Neutrophil (primary cell): Measurements from ENCODE around the gene TRAF2.

Source experiments
- H3K27ac ChIP-seq: fragments of 200-600 bp; sonication (generic); 2 replicates; pipeline ENCODE4 v1.5.1; 2016; ENCODE audit warnings: mild to moderate bottlenecking, moderate library complexity
- H3K27me3 ChIP-seq: fragments of 200-600 bp; sonication (generic); 2 replicates; pipeline ENCODE4 v1.6.0; 2016; ENCODE audit warnings: mild to moderate bottlenecking
- H3K36me3 ChIP-seq: fragments of 200-600 bp; sonication (generic); 2 replicates; pipeline ENCODE4 v1.5.1; 2017
- H3K4me1 ChIP-seq, 2 experiments: fragments of 200-600 bp in 1 of 2; sonication (generic) in 1 of 2; 1 replicate in 1 of 2; 2 replicates in 1 of 2; pipeline versions ENCODE4 v1.5.1 to v1.6.1; 2013 to 2016; ENCODE audit warnings: low read depth in 1 of 2, low read length in 1 of 2, mild to moderate bottlenecking in 1 of 2, moderate library complexity in 1 of 2; ENCODE audit not compliant: control insufficient read depth in 1 of 2, insufficient read depth in 1 of 2
- H3K4me3 ChIP-seq, 2 experiments: fragments of 200-600 bp in 1 of 2; sonication (generic) in 1 of 2; 1 replicate in 1 of 2; 2 replicates in 1 of 2; pipeline ENCODE4 v1.5.1; 2013 to 2016; ENCODE audit warnings: low read depth in 1 of 2, low read length in 1 of 2, mild to moderate bottlenecking in 1 of 2, moderate library complexity in 1 of 2
- H3K9me3 ChIP-seq: fragments of 200-600 bp; sonication (generic); 2 replicates; pipeline ENCODE4 v1.5.1; 2016
- TF ChIP-seq, protein P1 (sequence below): fragments of 200-600 bp; sonication (generic); IDR thresholded peaks from 2 replicates; pipeline ENCODE4 v1.5.1; 2016; ENCODE audit warnings: antibody characterized with exemption

Gene TRAF2

DNA sequence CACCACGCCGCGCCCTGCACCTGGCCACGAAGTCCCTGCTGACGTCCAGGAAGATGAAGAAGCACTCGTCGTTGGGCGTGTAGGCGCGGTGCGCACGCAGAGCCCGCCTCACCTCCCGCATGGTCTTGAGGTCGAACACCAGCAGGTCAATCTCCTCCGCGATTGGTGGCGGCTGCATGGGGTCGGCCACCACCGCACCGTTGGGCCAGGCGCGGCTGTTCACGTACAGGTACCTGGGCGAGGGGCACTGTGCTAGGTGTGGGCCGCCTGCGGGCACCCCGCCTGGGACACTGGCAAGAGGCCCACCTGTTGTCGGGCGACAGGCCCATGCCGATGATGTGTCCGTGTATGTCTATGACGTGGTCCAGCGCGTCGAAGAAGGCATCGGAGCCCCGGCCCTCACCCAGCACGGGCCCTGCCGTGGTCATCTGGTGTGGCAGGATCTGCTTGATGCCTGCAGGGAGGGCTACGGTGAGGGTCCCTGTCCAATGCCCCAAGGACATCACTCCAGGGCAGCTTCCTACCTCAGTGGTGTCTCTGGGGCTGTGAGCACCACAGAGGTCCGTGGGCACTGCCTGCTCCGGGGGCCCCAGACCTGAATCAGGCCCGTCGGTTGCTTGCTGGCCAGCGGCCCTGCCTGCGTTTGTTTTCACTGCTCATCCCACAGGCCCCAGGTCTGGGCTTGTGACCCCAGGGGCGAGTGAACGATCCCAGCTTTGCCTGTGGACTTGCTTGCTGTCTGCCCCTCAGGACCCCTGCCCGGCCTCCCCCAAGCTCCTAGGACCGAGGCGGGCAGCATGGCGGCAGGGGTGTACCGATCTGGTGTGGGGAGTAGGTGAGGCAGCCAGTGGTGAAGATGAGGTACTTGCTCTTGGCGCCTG is 55.2 kb downstream of the TRAF2 start:
- peaks cover 17 to 18% of the 10 kb centered on the region in 2 experiments for H3K4me1 ChIP-seq
- TF ChIP-seq, protein P1, sequence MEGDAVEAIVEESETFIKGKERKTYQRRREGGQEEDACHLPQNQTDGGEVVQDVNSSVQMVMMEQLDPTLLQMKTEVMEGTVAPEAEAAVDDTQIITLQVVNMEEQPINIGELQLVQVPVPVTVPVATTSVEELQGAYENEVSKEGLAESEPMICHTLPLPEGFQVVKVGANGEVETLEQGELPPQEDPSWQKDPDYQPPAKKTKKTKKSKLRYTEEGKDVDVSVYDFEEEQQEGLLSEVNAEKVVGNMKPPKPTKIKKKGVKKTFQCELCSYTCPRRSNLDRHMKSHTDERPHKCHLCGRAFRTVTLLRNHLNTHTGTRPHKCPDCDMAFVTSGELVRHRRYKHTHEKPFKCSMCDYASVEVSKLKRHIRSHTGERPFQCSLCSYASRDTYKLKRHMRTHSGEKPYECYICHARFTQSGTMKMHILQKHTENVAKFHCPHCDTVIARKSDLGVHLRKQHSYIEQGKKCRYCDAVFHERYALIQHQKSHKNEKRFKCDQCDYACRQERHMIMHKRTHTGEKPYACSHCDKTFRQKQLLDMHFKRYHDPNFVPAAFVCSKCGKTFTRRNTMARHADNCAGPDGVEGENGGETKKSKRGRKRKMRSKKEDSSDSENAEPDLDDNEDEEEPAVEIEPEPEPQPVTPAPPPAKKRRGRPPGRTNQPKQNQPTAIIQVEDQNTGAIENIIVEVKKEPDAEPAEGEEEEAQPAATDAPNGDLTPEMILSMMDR = no peak
- no peaks in the 10 kb centered on the region for H3K27me3 ChIP-seq
- H3K9me3 ChIP-seq = no peaks in the 10 kb centered on the region
- H3K4me3 ChIP-seq = no peak overlapping the region
- no peak overlapping the region for H3K27ac ChIP-seq
- peaks cover 43% of the 10 kb centered on the region for H3K36me3 ChIP-seq

DNA sequence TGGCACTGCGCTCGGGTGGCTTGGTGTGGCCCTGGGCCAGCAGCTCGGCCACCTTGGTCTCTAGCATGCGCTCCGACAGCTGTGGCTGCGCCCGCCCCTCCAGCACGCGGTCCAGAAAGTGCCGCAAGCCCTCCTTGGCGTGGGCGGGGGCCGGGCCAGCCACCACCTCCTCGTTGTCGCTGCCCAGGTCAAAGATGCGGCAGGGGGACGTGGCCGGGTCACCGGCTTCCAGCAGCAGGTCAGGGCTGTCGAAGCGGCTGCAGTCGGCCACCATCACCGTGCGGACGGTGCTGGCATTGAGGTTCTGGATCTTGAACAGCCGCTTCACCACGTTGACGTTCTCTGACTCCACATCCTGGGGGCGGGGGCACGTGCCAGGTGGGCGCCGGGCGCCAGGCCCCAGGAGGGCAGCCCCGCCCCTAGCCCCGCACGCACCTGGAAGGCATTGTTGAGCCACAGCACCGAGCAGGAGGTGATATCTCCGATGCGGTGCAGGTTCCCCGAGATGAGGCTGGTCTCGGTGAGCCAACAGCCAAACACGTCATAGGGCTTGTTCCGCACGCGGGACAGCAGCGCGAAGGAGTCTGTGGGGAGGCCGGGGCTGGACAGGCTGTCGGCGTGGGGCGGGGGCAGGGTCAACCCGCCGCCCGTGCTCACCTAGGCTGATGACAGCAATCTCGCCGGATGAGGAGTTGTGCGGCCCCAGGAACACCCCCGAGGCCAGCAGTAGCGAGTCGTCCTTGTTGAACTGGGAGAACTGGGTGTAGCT is 56.0 kb downstream of the TRAF2 start:
- Histone ChIP-seq H3K9me3 (no peaks in the 10 kb centered on the region), H3K4me3 (no peak overlapping the region), H3K4me1 (peaks cover 17 to 18% of the 10 kb centered on the region in 2 experiments), H3K27me3 (no peaks in the 10 kb centered on the region), H3K27ac (no peak overlapping the region), H3K36me3 (peaks cover 43% of the 10 kb centered on the region)
- TF ChIP-seq, protein P1 = no peak

DNA sequence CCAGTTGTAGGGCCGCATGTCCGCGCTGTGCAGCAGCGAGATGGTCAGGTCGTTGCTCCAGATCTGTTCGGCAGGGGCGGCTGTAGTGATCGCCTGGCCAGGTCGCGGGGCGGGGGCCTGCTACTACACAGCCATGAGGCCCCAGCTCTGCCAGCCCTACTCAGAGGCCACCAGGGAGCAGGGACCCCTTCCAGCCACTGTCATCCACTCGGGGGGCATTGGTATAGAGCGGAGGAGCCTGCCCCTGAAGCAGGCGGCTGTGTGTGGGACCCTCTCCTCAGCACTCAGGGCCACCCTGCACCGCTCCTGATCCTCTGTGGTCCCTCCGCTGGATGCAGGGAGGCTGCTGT is 56.5 kb downstream of the TRAF2 start:
- H3K36me3 ChIP-seq = peaks cover 43% of the 10 kb centered on the region
- no peak overlapping the region for H3K27ac ChIP-seq
- H3K27me3 ChIP-seq = no peaks in the 10 kb centered on the region
- H3K4me3 ChIP-seq = peak overlapping the region in 1 of 2 experiments; percentile 78
- TF ChIP-seq, protein P1 = no peak
- no peaks in the 10 kb centered on the region for H3K9me3 ChIP-seq
- H3K4me1 ChIP-seq = peaks cover 17 to 18% of the 10 kb centered on the region in 2 experiments

DNA sequence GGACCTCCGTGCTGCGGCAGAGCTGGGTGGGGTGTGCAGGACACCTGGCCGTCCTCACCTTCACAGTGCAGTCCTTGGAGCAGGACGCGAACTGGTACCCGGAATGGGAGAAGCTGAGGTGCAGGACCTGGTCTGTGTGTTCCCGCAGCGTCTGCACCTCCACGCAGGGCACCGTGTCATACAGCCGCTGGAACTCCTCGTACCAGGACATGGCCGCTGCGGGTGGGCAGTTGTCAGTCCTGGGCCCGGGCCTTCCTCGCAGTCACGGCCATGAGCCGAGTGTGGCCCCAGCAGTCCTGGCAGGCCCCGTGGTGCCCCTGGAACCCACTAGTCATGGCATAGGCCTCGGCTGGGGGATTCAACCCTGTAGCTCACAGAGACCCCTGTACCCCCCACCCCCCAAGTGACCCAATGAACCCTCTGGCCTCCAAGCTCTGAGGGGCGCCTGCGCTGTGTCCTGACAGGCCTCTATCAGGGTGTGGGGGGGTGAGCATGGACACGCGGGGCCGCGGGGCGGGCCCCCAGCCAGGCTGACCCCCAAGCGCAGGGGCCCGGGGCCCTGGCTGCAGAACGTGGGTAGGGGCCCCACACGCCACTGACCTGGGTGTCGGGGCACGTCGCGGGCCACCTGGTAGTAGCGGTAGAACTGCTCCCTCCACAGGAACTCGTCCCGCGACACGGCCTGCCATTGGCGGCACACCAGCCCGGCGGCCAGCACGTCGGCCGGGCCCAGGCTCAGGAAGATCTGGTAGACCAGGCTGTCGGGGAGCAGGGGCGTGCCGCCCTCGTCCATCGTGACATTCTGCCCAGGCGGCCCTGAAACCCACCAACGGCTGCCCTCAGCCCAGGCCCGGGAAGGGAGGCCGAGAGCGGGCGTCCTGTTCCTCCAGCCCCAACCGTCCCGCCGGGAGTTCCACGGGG is 57.2 kb downstream of the TRAF2 start:
- TF ChIP-seq, protein P1 = no peak
- H3K4me3 ChIP-seq = peak overlapping the region; percentile 78 to 83
- H3K27ac ChIP-seq = peak overlapping the region; percentile 94
- no peaks in the 10 kb centered on the region for H3K27me3 ChIP-seq
- H3K36me3 ChIP-seq = peaks cover 43% of the 10 kb centered on the region
- no peaks in the 10 kb centered on the region for H3K9me3 ChIP-seq
- peaks cover 17 to 18% of the 10 kb centered on the region in 2 experiments for H3K4me1 ChIP-seq

DNA sequence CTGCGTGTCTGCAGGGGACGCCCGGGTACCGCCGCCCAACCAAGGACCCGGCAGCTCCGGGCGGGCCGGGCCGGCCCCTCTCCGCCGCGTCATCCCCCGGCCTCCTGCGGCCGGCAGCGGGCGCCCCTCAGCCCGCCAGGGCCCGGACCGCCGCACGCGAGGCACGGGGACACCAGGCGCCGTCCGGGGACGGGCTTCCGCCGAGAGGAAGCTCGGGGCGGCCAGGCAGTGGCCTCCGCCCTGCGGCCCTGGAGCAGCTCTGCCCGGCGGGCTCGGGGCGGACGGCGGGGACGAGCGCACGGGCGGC is 57.8 kb downstream of the TRAF2 start:
- peak overlapping the region; percentile 78 to 83 for H3K4me3 ChIP-seq
- H3K27me3 ChIP-seq = no peaks in the 10 kb centered on the region
- peaks cover 18 to 21% of the 10 kb centered on the region in 2 experiments for H3K4me1 ChIP-seq
- TF ChIP-seq, protein P1 = no peak
- peak overlapping the region; percentile 94 for H3K27ac ChIP-seq
- peaks cover 42% of the 10 kb centered on the region for H3K36me3 ChIP-seq
- H3K9me3 ChIP-seq = no peaks in the 10 kb centered on the region
